ENCODE data around the gene KCNF1.

DNA sequence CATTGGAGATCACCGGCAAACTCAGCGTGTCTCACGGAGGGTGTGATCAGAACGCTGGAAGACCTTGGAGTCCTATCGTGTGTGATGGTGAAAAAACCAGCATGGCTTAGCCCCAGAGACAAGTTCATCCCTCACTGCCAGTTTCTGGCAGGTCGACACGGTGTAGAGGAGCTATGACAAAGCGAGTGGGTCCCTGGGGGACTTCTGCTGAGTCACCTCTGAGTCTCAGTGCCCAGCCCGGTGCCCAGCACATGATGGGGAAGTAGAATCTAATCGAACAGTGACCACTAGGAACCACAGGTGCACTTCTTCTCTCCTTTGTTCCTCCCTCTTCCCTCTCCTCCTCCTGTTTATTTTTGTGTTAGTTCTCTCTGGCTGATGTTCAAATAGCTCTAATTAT is 45.9 kb upstream of the KCNF1 start:
- TF ChIP-seq POLR2A (IDR thresholded peaks at IDR 0.05) (no peak), CTCF (IDR thresholded peaks at IDR 0.05) (no peak), EP300 (IDR thresholded peaks at IDR 0.05) (no peak)

Measured in tibial nerve (tissue), 4 donors.